Activated CD4-positive, alpha-beta T cell treated with anti-CD3 and anti-CD28 coated beads, Interleukin-2, amount 50 U/mL, for 16 hours (primary cell): ENCODE data around the gene PTPN20.

Source experiments
- DNase-seq: peaks from one replicate; pipeline ENCODE4 v3.0.0-alpha.2; 2020

PTPN20 gene

DNA sequence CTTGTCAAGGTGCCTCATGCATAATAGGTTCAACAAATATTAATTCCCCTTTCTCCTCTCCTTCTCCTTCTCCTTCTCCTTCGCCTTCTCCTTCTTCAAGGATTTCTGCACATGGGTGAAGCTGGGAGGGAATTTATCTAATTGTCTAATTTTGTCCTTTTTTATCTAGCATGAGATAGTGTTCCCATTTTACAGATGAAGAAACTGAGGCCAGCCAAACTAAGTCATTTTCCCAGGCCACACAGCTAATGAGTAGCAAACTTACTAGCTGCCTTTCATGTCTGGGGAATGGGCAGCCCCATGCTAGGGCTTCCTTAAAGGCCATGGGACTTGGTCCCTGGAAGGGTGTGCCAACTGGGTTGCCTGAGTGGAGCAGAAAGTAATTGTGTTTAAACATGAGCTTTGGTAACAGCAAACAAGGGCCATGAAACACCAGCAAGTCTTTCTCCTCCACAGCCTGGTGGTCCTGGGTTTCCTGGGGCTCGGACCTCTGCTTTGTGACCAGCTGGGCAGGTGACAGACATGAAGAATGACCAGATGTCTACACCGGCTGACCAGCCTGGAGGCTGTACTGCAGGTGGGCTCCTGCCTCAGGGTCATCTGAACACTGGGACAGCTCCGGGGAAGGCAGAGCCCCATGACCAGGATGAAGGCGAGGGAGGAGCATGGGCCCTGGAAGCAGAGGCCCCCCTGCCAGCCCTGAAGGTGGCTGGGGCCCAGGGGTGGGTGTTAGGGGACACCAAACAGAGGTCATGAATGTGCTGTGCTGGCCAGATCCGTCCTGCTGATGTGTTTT is 138.0 kb downstream of the PTPN20 start:
- DNase-seq = no peak

DNA sequence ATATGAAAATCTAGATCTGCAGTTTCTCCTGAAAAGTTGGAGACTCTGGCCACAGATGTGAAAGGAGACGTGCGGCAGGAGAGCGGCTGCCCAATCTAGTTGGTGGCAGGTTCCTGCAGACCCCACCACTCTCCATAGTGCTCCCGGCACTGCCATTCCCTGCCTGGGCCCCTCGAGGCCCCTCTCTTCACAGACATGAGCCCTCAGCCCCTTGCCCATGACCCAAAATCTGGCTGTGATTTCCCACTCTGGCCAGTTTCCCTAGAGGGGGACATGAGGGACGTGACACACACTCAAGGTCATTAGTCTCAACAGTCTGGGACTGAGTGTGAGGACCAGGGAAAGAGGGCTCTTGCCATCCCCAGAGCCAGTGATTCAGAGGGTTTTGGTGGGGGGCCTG is 138.7 kb downstream of the PTPN20 start:
- no peak for DNase-seq

DNA sequence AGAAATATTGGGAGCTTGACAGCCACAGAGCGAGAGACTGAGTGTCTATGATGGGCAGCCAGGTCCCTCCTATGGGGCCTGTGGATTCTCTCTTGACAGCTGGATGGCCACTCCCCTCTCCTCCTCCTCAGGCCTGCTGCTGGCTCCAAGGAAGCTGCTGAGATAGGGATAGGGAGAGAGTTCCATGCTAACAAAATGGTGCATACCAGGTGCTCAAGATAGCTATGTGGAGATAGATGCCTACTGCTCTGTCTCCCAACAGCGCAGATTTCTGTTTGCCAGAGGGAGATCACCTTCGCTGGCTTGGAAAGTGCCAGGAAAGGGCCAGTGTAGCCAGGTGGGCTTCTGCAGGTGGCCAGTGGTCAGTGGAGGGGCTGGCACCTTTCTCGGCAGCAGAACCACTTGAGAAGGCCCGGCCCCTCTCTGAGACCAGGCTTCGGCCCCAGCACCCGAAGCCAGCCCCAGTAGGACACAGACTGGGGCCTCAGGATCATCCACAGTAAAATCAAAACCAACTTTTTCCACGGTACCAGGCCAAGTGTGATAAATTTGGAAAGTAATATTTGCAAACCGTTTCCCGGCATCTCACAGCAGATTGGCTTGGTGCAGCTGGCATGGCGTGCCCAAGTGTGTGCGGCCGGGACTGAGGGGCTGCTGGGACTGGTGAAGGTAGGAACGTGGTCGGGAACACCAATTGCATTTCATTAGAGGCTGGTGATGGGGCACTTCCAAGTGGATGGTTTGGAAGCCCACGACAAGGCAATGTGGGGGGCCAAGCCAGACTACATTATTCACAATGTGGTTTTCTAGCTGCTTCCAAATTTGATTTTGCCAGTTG is 139.6 kb downstream of the PTPN20 start:
- no peak for DNase-seq

DNA sequence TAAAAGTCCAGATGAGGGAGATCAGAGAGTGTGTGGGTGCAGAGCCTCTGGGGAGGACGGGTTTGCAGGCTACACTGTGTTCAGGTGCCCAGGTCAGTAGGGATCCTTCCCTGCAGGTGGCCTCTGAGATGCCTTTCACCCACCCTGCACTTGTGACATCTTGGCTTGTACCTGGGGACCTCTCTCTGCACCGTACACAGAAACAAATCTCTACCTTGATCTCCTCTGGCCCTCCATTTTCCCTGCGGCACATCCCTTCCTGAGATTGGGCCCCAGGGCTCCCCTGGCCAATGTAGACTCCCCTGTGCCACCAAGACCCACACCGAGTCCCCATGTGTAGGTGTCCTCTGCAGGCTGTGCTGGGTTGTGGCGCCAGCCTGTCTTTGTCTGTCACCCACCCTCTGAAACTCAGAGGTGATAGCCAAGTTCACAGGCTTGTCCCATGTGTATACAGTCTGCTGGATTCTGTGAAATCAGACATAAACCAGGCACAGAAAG is 140.6 kb downstream of the PTPN20 start:
- DNase-seq = no peak
